ENCODE results near the gene WIF1.

WIF1 gene

DNA sequence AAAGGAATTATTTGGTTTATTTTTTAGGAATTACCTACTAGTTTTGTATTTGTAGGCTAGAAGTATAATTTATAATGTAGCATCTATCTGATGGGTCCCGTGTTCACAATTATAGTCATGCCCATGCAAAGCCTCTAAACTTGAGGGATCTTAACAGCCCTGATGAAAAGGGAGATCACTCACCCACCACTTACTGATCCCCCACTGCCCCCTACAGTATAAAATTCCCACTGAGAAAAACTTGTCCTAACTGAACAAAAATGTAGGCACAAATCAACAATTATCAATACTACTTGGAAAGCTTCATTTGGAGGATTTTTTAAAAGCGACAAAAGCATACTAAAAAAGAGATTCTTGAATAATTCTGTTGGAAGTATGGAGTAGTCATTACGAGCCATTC is 21.0 kb downstream of the WIF1 start:
- in situ Hi-C loops (cut with HindIII; ENCODE audit: low sequenced_read_pairs): no loop called here
- DNase-seq (ENCODE audit: low read depth, low spot score): no peak
- TF ChIP-seq, protein P1, sequence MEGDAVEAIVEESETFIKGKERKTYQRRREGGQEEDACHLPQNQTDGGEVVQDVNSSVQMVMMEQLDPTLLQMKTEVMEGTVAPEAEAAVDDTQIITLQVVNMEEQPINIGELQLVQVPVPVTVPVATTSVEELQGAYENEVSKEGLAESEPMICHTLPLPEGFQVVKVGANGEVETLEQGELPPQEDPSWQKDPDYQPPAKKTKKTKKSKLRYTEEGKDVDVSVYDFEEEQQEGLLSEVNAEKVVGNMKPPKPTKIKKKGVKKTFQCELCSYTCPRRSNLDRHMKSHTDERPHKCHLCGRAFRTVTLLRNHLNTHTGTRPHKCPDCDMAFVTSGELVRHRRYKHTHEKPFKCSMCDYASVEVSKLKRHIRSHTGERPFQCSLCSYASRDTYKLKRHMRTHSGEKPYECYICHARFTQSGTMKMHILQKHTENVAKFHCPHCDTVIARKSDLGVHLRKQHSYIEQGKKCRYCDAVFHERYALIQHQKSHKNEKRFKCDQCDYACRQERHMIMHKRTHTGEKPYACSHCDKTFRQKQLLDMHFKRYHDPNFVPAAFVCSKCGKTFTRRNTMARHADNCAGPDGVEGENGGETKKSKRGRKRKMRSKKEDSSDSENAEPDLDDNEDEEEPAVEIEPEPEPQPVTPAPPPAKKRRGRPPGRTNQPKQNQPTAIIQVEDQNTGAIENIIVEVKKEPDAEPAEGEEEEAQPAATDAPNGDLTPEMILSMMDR (IDR thresholded peaks at IDR 0.05; ENCODE audit: low read depth, low read length): peak; percentile 17
- H3K4me3 ChIP-seq (ENCODE audit: low read depth, low read length): no peak overlapping the region

DNA sequence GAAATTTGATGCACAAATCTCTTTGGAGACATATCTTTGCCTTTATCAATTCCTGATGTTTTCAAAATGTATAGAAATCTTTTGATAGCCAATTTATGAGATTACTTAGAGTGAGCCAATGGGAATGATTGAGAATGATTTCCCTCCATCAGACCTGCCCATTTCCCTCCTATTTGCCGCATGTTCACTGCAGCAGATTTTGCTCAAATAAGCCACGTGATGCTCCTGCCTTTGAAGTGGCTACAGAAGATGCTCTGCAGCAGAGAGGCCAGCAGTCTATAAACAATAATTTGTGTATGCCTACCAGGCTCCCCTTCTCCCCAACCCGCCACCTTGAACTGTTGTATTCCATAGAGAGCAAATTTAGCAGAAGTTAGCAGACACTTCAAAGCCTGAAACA is 21.9 kb downstream of the WIF1 start:
- TF ChIP-seq, protein P1 (IDR thresholded peaks at IDR 0.05; ENCODE audit: low read depth, low read length): no peak
- no peak for DNase-seq (ENCODE audit: low read depth, low spot score)
- no peak overlapping the region for H3K4me3 ChIP-seq (ENCODE audit: low read depth, low read length)
- in situ Hi-C loops (cut with HindIII; ENCODE audit: low sequenced_read_pairs): no loop called here

DNA sequence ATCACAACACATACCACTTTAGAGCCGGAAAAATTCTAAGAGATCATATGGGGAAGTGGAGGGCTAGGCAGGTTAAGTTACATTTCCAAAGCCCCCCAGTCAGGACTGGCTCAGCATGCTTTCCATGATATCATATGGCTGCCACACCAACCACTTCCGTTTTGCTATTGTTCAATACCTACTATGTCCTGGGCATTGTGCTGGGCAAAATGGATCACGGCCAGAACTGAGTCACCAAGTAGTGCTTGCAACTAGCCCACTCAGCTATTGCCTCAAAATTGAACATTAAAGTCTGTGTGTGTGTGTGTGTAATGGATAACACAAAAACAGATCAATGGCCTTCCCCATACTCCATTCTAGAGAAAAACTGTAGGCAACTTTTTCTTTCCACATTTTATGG is 22.7 kb downstream of the WIF1 start:
- H3K4me3 ChIP-seq (ENCODE audit: low read depth, low read length): no peak overlapping the region
- no peak for DNase-seq (ENCODE audit: low read depth, low spot score)
- TF ChIP-seq, protein P1 (IDR thresholded peaks at IDR 0.05; ENCODE audit: low read depth, low read length): no peak
- in situ Hi-C loops (cut with HindIII; ENCODE audit: low sequenced_read_pairs): no loop called here

DNA sequence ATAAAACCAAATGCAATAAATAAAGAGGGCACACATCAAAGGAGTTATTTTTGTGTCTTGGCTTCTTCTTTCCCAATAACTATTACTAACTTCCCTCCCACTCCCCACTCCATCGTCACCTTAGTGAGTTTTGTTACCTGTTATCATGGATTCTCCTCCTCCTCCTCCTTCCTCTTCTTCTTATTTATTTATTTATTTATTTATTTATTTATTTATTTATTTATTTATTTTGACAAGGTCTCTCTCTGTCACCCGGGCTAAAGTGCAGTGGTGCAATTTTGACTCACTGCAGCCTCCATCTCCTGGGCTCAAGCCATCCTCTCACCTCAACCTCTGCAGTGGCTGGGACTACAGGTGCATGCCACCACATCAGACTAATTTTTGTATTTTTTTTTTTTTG is 26.4 kb downstream of the WIF1 start:
- in situ Hi-C loops (cut with HindIII; ENCODE audit: low sequenced_read_pairs): no loop called here
- no peak overlapping the region for H3K4me3 ChIP-seq (ENCODE audit: low read depth, low read length)
- TF ChIP-seq, protein P1 (IDR thresholded peaks at IDR 0.05; ENCODE audit: low read depth, low read length): no peak
- no peak for DNase-seq (ENCODE audit: low read depth, low spot score)

DNA sequence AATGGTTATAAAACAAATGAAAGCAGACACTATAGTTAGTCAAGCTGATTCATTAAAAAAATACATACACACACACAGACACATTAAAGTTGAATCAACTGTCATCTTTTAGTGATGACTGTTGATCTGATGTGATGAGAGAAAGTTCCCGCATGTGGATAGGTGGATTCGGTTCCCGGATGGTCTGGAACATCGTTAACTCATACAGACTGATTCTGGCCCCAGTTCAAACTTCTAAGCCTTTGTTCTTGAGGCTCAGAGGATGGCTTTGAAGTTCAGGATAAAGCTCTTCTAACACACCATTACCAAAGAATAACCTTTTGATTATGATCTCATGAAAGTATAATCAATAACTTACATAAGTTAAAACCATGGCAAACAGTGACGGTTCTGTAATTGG is 27.5 kb downstream of the WIF1 start:
- no peak overlapping the region for H3K4me3 ChIP-seq (ENCODE audit: low read depth, low read length)
- in situ Hi-C loops (cut with HindIII; ENCODE audit: low sequenced_read_pairs): no loop called here
- TF ChIP-seq, protein P1 (IDR thresholded peaks at IDR 0.05; ENCODE audit: low read depth, low read length): no peak
- no peak for DNase-seq (ENCODE audit: low read depth, low spot score)

DNA sequence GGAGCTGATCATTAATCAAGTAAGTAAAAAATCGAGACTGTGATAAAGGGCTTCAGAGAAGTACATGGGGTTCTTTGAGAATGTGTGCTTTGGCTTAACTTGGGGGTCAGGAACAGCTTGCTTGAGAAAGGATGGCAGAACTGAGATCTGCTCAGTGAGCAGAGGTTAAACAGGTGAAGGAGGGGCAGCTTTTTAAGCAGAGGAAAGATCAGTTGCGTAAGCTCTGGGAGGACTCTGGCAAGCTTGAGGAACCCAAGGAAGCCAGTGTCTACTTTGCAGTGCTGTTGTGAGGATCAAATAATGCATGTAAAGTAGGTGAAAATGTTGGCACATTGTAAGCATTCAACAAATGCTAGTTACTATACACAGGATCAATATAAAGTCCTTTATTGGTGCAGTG is 30.6 kb downstream of the WIF1 start:
- in situ Hi-C loops (cut with HindIII; ENCODE audit: low sequenced_read_pairs): no loop called here
- no peak for DNase-seq (ENCODE audit: low read depth, low spot score)
- H3K4me3 ChIP-seq (ENCODE audit: low read depth, low read length): no peak overlapping the region
- TF ChIP-seq, protein P1 (IDR thresholded peaks at IDR 0.05; ENCODE audit: low read depth, low read length): no peak

DNA sequence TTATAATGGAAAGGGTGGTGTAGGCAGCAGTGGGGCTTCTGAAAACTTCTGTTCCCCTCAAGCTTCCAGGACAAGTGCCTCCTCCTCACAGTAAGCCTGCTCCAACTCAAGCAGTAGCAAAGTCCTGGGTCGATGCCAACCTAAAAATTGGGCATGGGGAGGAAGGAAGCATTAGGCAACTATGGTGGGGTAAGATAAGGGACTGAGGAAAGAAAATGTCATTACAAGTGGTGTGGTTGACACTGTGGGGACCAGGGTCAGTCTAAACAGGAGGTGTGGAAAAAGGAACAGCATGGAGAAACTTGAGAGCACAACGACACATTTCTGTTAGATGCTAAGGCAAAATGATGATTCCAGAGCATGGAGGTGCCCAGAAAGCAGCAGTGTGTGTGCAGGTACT is 34.9 kb downstream of the WIF1 start:
- in situ Hi-C loops (cut with HindIII; ENCODE audit: low sequenced_read_pairs): no loop called here
- TF ChIP-seq, protein P1 (IDR thresholded peaks at IDR 0.05; ENCODE audit: low read depth, low read length): no peak
- no peak for DNase-seq (ENCODE audit: low read depth, low spot score)
- no peak overlapping the region for H3K4me3 ChIP-seq (ENCODE audit: low read depth, low read length)

Measured in astrocyte of the spinal cord (primary cell).